ENCODE measurements around the gene SESTD1.
"Not testable (repeated sequence)": the region's sequence is repeated elsewhere in the genome, so short reads cannot be mapped to it uniquely, and the experiment has no call there.

The SESTD1 gene

GRCh38 chr2:179251870-179252269 lies 12.8 kb downstream of the SESTD1 start:
- CTCF ChIA-PET: no interaction called here

GRCh38 chr2:179250848-179251504 lies 13.7 kb downstream of the SESTD1 start:
- CTCF ChIA-PET: interaction anchor here (0.8 kb wide), 1 partner anchor 31 kb away, joined by 3 read pairs; no protein-coding TSS in a partner anchor

More at GRCh38 chr2:179251870-179252269, 12.8 kb downstream of the SESTD1 start:
- no peak overlapping the region for H3K4me3 ChIP-seq (ENCODE audit: low read depth, low read length)
- POLR2A ChIA-PET: no interaction called here
- DNase-seq (ENCODE audit: low read depth, low spot score): no peak
- TF ChIP-seq, protein P1, sequence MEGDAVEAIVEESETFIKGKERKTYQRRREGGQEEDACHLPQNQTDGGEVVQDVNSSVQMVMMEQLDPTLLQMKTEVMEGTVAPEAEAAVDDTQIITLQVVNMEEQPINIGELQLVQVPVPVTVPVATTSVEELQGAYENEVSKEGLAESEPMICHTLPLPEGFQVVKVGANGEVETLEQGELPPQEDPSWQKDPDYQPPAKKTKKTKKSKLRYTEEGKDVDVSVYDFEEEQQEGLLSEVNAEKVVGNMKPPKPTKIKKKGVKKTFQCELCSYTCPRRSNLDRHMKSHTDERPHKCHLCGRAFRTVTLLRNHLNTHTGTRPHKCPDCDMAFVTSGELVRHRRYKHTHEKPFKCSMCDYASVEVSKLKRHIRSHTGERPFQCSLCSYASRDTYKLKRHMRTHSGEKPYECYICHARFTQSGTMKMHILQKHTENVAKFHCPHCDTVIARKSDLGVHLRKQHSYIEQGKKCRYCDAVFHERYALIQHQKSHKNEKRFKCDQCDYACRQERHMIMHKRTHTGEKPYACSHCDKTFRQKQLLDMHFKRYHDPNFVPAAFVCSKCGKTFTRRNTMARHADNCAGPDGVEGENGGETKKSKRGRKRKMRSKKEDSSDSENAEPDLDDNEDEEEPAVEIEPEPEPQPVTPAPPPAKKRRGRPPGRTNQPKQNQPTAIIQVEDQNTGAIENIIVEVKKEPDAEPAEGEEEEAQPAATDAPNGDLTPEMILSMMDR (IDR thresholded peaks at IDR 0.05; ENCODE audit: insufficient read depth, low read length, missing control alignments): no peak

GRCh38 chr2:179250095-179250494 lies 14.5 kb downstream of the SESTD1 start:
- no peak for DNase-seq (ENCODE audit: low read depth, low spot score)
- ChIA-PET CTCF (interaction anchor here (0.8 kb wide), 1 partner anchor 30 kb away, joined by 3 read pairs; no protein-coding TSS in a partner anchor), POLR2A (no interaction called here)
- H3K4me3 ChIP-seq (ENCODE audit: low read depth, low read length): no peak overlapping the region
- TF ChIP-seq, protein P1 (IDR thresholded peaks at IDR 0.05; ENCODE audit: insufficient read depth, low read length, missing control alignments): no peak

More at GRCh38 chr2:179250848-179251504, 13.7 kb downstream of the SESTD1 start:
- no peak overlapping the region for H3K4me3 ChIP-seq (ENCODE audit: low read depth, low read length)
- TF ChIP-seq, protein P1 (IDR thresholded peaks at IDR 0.05; ENCODE audit: insufficient read depth, low read length, missing control alignments): no peak
- DNase-seq (ENCODE audit: low read depth, low spot score): no peak
- POLR2A ChIA-PET: no interaction called here

- H3K4me3 ChIP-seq (ENCODE audit: low read depth, low read length): no peak overlapping the region
- TF ChIP-seq, protein P1 (IDR thresholded peaks at IDR 0.05; ENCODE audit: insufficient read depth, low read length, missing control alignments): no peak
- ChIA-PET CTCF (no interaction called here), POLR2A (no interaction called here)
- DNase-seq (ENCODE audit: low read depth, low spot score): no peak
Measured at GRCh38 chr2:179248024-179248348, 16.6 kb downstream of the SESTD1 start.

GRCh38 chr2:179247318-179248023 lies 17.2 kb downstream of the SESTD1 start:
- DNase-seq (ENCODE audit: low read depth, low spot score): no peak
- ChIA-PET POLR2A (no interaction called here), CTCF (no interaction called here)
- TF ChIP-seq, protein P1 (IDR thresholded peaks at IDR 0.05; ENCODE audit: insufficient read depth, low read length, missing control alignments): no peak
- H3K4me3 ChIP-seq (ENCODE audit: low read depth, low read length): no peak overlapping the region

GRCh38 chr2:179245843-179246242 lies 18.8 kb downstream of the SESTD1 start:
- H3K4me3 ChIP-seq (ENCODE audit: low read depth, low read length); CTCF ChIA-PET; DNase-seq (ENCODE audit: low read depth, low spot score): not testable (repeated sequence)
- POLR2A ChIA-PET: interaction anchor here (0.7 kb wide), 1 partner anchor 189 kb away, joined by 5 read pairs; no protein-coding TSS in a partner anchor
